Inferior parietal cortex (tissue), 1 donor: Measurements from ENCODE around the gene PRIM2.
"Not testable (repeated sequence)": the region's sequence is repeated elsewhere in the genome, so short reads cannot be mapped to it uniquely, and the experiment has no call there.

Experiments
- DNase-seq: peaks from one replicate; pipeline ENCODE4 v3.0.0-alpha.2; 2016; ENCODE audit errors: extremely low spot score

Gene PRIM2

GRCh38 chr6:57445790-57446468 lies 128.5 kb downstream of the PRIM2 start:
- DNase-seq: not testable (repeated sequence)

DNA sequence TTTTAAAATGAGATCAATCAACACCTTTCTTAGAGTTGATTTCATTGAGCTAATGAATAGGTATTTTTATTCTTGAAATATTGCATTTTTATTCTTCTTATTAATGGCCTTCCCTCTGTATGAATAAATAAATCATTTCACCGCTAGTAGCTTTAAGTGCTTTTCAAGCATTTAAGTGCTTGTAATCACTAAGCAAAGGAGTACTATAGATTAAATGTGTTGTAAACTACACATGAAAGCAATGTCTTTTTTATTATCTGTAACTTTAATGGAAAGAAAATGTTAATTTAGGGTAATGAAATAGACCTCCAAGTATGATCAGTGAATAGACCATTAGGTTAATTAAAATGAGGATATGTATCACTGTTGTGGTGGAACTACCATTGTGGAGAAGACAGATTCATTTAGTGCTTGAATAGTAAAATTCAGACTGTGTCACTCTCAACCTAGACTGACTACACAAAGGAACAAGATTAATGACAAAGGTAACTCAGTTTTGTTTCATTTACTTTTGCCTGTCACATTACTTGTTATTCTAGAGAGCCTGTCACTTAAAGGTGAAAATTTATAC lies 132.2 kb downstream of the PRIM2 start:
- DNase-seq: not testable (repeated sequence)

DNA sequence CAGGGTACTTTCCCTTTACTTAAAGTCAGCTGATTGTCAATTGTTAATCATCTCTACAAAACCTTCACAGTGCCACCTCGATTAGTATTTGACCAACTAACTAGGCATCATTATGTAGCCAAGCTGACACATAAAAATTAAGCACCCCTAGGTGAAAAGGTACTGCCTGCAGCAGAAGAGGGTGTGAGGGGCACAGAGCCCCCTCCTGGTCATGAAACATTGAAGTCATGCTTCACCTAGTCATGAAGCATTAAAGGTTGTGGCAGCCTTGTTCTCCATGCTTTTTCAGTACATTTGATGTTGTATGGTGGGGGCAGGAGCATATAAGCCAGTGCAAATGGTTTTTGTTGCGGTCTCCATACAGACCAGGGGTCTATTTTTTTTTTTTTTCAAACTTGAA lies 142.4 kb downstream of the PRIM2 start:
- not testable (repeated sequence) for DNase-seq

DNA sequence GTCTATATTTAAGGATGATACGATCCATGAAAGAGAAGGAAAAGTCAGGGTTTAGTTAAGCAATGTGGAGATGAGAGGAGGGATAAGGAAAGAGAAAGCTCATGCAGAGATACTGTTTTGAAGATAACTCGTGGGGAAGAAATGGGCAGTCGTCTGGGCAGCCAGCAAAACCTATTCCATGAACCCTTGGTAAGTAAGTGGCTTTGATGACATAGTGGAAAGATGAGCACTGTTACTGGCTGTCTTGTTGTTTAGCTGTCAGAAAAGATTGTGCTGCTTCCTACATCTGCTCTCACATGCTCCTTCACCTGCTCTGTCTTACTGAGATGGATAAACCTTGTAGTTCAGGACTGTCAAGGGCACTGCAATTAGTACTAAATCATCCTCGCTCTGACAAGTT lies 143.6 kb downstream of the PRIM2 start:
- DNase-seq: not testable (repeated sequence)

DNA sequence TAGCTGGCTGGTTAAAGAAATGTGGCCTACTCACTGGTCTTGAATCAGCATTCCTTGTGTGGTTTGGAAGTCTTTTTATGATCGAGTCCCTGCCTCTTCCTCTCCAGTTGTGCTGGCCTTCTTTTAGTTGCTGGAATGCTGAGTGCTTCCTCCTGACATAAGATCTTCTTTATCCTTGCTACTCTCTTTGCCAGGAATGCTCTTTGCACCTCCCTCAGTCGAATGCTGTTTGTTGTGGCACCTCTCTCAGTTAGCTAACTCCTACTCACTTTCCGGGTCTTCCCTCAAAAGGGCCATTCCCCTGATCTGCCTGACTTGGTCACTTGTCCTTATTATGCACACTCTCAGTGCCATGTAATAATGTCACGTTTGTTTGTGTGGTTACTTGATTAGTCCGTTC lies 146.4 kb downstream of the PRIM2 start:
- DNase-seq: not testable (repeated sequence)

DNA sequence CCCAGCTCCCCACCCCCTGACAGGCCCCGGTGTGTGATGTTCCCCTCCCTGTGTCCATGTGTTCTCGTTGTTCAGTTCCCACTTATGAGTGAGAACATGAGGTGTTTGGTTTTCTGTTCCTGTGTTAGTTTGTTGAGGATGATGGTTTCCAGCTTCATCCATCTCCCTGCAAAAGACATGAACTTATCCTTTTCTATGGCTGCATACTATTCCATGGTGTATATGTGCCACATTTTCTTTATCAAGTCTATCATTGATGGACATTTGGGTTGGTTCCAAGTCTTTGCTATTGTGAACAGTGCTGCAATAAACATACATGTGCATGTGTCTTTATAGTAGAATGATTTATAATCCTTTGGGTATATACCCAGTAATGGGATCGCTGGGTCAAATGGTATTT lies 148.5 kb downstream of the PRIM2 start:
- not testable (repeated sequence) for DNase-seq

DNA sequence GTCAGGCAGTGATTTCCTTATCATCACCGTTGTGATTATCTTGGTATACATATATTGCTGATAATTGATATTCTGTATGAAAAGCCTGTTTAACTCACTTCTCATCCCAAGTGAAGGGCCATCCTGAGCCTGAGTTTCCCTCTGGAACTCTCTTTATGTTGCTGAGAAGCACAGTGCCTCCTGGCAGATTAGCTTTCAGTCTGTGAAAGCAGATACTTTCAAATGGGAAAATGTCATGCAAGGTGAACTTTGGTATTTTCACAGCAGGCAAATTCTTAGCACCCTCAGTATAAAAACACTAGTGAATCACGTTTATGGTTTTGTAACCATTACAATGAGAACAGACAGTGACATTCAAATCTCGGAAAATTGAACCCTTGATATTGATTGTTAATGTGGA lies 151.6 kb downstream of the PRIM2 start:
- no peak for DNase-seq

GRCh38 chr6:57470148-57470547 lies 152.7 kb downstream of the PRIM2 start:
- not testable (repeated sequence) for DNase-seq

DNA sequence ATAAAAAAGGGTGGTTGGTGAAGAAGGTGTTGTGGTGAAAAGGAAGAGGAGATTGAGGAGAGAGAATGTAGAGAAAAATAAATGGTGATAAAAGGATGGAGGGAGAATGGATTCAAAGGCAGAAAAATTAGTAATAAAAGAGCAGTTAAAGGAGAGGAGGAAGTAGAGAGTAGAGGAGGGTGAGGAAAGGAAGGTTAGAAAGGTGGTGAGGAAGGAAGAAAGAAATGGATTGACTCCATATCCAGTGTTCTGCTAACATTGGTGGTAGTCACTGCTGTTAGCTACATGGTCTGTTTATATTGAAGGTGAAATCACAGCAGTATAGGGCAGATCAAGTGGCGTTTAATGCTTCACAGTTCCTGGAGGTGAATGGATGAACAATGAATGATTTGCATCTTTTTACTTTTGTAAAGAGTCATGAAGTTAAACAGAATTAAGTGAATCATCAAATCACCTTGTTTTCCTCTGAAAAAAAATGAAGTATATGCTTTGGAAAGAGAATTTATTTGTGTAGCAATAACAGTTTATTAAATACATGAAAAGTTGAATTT lies 154.0 kb downstream of the PRIM2 start:
- DNase-seq: not testable (repeated sequence)

DNA sequence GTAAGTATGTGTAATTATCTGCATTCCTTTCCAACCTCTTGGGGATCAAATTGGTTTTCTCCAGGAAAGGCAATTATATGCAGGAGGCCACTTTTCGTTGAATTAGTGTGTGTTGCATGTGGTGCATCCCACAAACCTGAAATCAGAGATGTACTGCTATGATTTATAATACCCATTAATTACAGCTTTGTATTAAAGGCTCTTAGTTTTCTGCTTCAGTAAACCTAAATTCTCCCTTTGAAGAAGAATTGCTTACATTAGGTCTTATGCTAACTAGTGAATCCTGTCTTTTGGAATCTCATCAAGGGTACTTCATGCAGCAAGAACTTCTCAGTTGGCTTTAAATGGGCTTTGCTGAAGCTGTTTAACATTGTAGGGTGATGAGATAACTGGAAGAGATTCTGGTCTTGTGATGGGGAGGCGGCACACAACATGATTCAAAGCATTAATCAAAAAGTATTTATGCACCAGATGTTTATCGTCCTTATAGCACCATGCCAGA lies 155.5 kb downstream of the PRIM2 start:
- DNase-seq: not testable (repeated sequence)

GRCh38 chr6:57474862-57475475 lies 157.5 kb downstream of the PRIM2 start:
- not testable (repeated sequence) for DNase-seq

DNA sequence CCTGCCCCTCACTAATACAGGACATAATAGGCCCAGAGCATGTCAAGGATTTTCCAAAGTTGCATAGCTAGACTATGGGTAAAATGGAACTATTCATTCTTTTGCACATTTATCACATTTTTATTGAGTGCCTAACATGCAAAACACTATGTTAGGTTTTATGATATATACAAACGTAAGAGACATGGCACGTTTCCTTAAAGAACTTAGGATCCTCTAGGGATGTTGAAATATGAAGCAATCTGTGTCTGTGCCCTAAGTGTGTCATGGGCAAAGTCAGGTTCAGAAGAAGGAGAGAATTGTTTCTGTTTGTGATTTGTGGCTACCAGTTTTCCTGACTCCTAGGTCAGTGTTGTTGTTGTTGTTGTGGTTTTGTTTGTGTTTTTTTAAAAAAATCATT lies 158.2 kb downstream of the PRIM2 start:
- not testable (repeated sequence) for DNase-seq

- not testable (repeated sequence) for DNase-seq
Observed at GRCh38 chr6:57480194-57480593, 162.8 kb downstream of the PRIM2 start.

GRCh38 chr6:57481121-57481520 lies 163.7 kb downstream of the PRIM2 start:
- not testable (repeated sequence) for DNase-seq

- not testable (repeated sequence) for DNase-seq
Observed at GRCh38 chr6:57482471-57482870, 165.0 kb downstream of the PRIM2 start.

DNA sequence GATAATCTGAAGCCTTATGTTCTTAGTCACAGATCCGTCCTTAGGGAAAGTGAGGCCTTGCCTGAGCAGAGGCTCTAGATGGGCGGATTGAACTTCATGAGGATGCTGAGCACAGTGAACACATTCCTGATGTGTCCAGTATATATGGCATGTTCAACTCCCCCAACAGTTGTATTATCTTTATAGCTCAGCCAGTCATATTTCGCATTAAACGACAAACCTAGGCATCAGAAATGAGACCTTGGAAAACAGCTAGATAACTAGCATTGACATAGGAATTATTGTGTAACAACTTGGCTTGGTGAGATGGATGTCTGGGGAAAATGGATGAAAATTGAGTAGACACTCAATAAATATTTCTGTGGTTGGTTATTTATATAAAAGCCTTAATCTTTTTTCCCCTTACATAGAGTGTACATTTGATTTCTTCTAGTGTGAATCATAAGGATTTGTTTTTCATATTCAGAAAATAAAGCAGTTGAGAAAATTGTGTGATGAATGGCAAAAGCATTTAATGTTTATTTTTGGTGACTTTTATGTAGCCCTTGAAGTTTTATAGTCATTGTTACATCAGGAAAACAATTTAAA lies 169.2 kb downstream of the PRIM2 start:
- DNase-seq: not testable (repeated sequence)

- DNase-seq: not testable (repeated sequence)
Observed at GRCh38 chr6:57488551-57488950, 171.1 kb downstream of the PRIM2 start.

- DNase-seq: not testable (repeated sequence)
Observed at GRCh38 chr6:57489887-57490286, 172.5 kb downstream of the PRIM2 start.

DNA sequence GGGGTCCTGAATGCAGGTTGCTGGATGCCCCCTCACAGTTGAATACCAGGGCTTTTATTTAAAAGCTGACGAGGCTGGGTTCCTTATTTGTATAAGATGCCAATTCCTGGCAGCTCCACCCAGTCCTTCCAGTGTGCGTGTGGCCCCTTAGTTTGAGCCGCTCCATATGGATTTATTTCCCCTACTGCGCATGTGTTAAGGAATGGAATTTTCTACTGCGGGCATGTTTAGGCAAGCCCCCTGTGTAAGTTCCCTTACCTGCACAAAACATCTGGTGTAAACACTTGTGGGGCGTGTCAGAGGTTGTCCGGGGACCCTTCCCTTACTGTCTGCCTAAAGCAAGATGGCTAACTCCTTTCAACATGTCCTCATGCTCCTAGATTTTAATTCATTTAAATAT lies 174.4 kb downstream of the PRIM2 start:
- not testable (repeated sequence) for DNase-seq

- DNase-seq: not testable (repeated sequence)
Observed at GRCh38 chr6:57496251-57496650, 178.8 kb downstream of the PRIM2 start.

- not testable (repeated sequence) for DNase-seq
Observed at GRCh38 chr6:57500368-57501021, 183.1 kb downstream of the PRIM2 start.

DNA sequence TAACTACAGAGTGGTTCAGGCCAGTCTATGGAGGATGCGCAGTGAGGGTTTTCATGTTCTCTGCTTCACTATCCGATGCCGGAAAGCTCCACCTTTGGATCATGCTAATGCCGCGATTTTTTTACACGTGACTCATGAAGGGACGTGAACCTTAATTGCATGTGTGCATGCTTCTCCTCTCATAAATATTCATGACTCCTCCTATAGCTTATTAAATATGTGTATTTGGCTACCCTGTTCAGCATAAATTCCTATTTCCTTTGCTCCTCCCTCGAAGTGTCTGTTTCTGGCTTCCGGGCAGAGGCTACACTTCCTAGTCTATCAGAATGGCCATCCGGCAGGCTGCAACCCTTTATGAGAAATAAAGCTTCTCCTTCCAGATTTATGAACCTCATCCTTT lies 185.0 kb downstream of the PRIM2 start:
- not testable (repeated sequence) for DNase-seq
